Measurements from ENCODE around the gene UBE2D1.

Gene UBE2D1

GRCh38 chr10:58302254-58302653 is 32.6 kb upstream of the UBE2D1 start (continued):
- no peak for TF ChIP-seq PATZ1 (CRISPR knock-in tag; IDR thresholded peaks at IDR 0.05; ENCODE audit: borderline replicate concordance)

- ATAC-seq = no peak
- no peak for TF ChIP-seq TSHZ2 (CRISPR knock-in tag; IDR thresholded peaks at IDR 0.05)
- no peak for TF ChIP-seq GLIS3 (CRISPR knock-in tag; IDR thresholded peaks at IDR 0.05)
- no peak for TF ChIP-seq ESRRG (CRISPR knock-in tag; IDR thresholded peaks at IDR 0.05)
- no peak for TF ChIP-seq CREB5 (CRISPR knock-in tag; IDR thresholded peaks at IDR 0.05; ENCODE audit: low read depth)
- no peak for TF ChIP-seq TCF4 (CRISPR knock-in tag; IDR thresholded peaks at IDR 0.05; ENCODE audit: borderline replicate concordance)
- TF ChIP-seq ZNF8 (CRISPR knock-in tag; IDR thresholded peaks at IDR 0.05) = no peak
- no peak for TF ChIP-seq ZNF565 (CRISPR knock-in tag; conservative IDR thresholded peaks at IDR 0.05; ENCODE audit: low read depth)
- TF ChIP-seq ISL1 (CRISPR knock-in tag; IDR thresholded peaks at IDR 0.05) = no peak
- no peak for TF ChIP-seq ARNTL (CRISPR knock-in tag; IDR thresholded peaks at IDR 0.05; ENCODE audit: borderline replicate concordance, low read depth)
- no peak for TF ChIP-seq BACH2 (CRISPR knock-in tag; IDR thresholded peaks at IDR 0.05; ENCODE audit: borderline replicate concordance)
- TF ChIP-seq TOX (CRISPR knock-in tag; IDR thresholded peaks at IDR 0.05; ENCODE audit: borderline replicate concordance) = no peak
- no peak for TF ChIP-seq POU6F1 (CRISPR knock-in tag; IDR thresholded peaks at IDR 0.05; ENCODE audit: borderline replicate concordance, low read depth)
- TF ChIP-seq PPARA (CRISPR knock-in tag; IDR thresholded peaks at IDR 0.05; ENCODE audit: borderline replicate concordance) = no peak
Observed at GRCh38 chr10:58304099-58304633, 30.6 kb upstream of the UBE2D1 start.

- no peak for ATAC-seq
- no peak for TF ChIP-seq GLIS3 (CRISPR knock-in tag; IDR thresholded peaks at IDR 0.05)
- TF ChIP-seq CSDC2 (CRISPR knock-in tag; IDR thresholded peaks at IDR 0.05) = no peak
- TF ChIP-seq BACH2 (CRISPR knock-in tag; IDR thresholded peaks at IDR 0.05; ENCODE audit: borderline replicate concordance) = no peak
- TF ChIP-seq CSRNP3 (CRISPR knock-in tag; IDR thresholded peaks at IDR 0.05) = no peak
- no peak for TF ChIP-seq ZNF565 (CRISPR knock-in tag; conservative IDR thresholded peaks at IDR 0.05; ENCODE audit: low read depth)
- no peak for TF ChIP-seq POU6F1 (CRISPR knock-in tag; IDR thresholded peaks at IDR 0.05; ENCODE audit: borderline replicate concordance, low read depth)
- TF ChIP-seq PATZ1 (CRISPR knock-in tag; IDR thresholded peaks at IDR 0.05; ENCODE audit: borderline replicate concordance) = no peak
- no peak for TF ChIP-seq ZFP3 (CRISPR knock-in tag; IDR thresholded peaks at IDR 0.05)
- no peak for TF ChIP-seq ESRRG (CRISPR knock-in tag; IDR thresholded peaks at IDR 0.05)
- no peak for TF ChIP-seq SNAI2 (CRISPR knock-in tag; IDR thresholded peaks at IDR 0.05)
Observed at GRCh38 chr10:58305821-58306220, 29.0 kb upstream of the UBE2D1 start.
